Neural progenitor cell (in vitro differentiated cells): ENCODE results near the gene ARHGAP26. TPM values are rescaled to one million over a fixed set of nuclear protein-coding genes. Genes with fewer than 3 reads are reported as not detected.

ENCODE experiments used
- DNase-seq: peaks from one replicate; pipeline ENCODE4 v3.0.0-alpha.2; 2016; ENCODE audit warnings: low spot score
- H2AFZ ChIP-seq: fragments of 200-600 bp; sonication (generic); replicated peaks from 2 replicates; pipeline ENCODE4 v1.6.1; 2016; ENCODE audit warnings: antibody characterized with exemption
- H3F3A ChIP-seq: fragments of 200-600 bp; sonication (generic); 2 replicates; pipeline ENCODE4 v1.6.1; 2016; ENCODE audit warnings: antibody characterized with exemption, low read depth
- H3K27ac ChIP-seq: fragments of 200-600 bp; sonication (generic); 2 replicates; pipeline ENCODE4 v1.5.1; 2016; ENCODE audit warnings: mild to moderate bottlenecking
- H3K27me3 ChIP-seq: fragments of 200-600 bp; sonication (generic); 2 replicates; pipeline ENCODE4 v1.6.1; 2016; ENCODE audit warnings: mild to moderate bottlenecking, moderate library complexity
- H3K36me3 ChIP-seq: fragments of 200-600 bp; sonication (generic); 2 replicates; pipeline ENCODE4 v1.5.1; 2016
- H3K4me1 ChIP-seq: fragments of 200-600 bp; sonication (generic); 2 replicates; pipeline ENCODE4 v1.6.1; 2016; ENCODE audit warnings: mixed run types
- H3K4me2 ChIP-seq: fragments of 200-600 bp; sonication (generic); 2 replicates; pipeline ENCODE4 v1.6.1; 2016
- H3K4me3 ChIP-seq: fragments of 200-600 bp; sonication (generic); 2 replicates; pipeline ENCODE4 v1.5.1; 2016
- H3K79me2 ChIP-seq: fragments of 200-600 bp; sonication (generic); 2 replicates; pipeline ENCODE4 v1.6.1; 2016; ENCODE audit warnings: low read depth
- H3K9ac ChIP-seq: fragments of 200-600 bp; sonication (generic); 2 replicates; pipeline ENCODE4 v1.6.1; 2016
- H3K9me3 ChIP-seq: fragments of 200-600 bp; sonication (generic); 2 replicates; pipeline ENCODE4 v1.5.1; 2016; ENCODE audit warnings: low read depth
- H4K20me1 ChIP-seq: fragments of 200-600 bp; sonication (generic); 2 replicates; pipeline ENCODE4 v1.6.1; 2016; ENCODE audit warnings: low read depth
- H3K27ac Mint-ChIP-seq: 3 replicates; pipeline ENCODE4 v1.8.0; 2021; ENCODE audit warnings: mixed read lengths
- H3K27me3 Mint-ChIP-seq: 2 replicates; pipeline ENCODE4 v1.8.0; 2022; ENCODE audit warnings: low read depth, mild to moderate bottlenecking, inconsistent platforms, moderate library complexity, mixed read lengths; ENCODE audit not compliant: insufficient read depth
- H3K36me3 Mint-ChIP-seq: 3 replicates; pipeline ENCODE4 v1.8.0; 2021; ENCODE audit warnings: mixed read lengths
- H3K4me1 Mint-ChIP-seq: 3 replicates; pipeline ENCODE4 v1.8.0; 2021; ENCODE audit warnings: mixed read lengths
- H3K4me3 Mint-ChIP-seq: 3 replicates; pipeline ENCODE4 v1.8.0; 2021; ENCODE audit warnings: mild to moderate bottlenecking, moderate library complexity, mixed read lengths
- H3K9me3 Mint-ChIP-seq: 3 replicates; pipeline ENCODE4 v1.8.0; 2020; ENCODE audit warnings: mixed read lengths
- CTCF ChIP-seq: fragments of 200-600 bp; sonication (generic); IDR thresholded peaks from 2 replicates; pipeline ENCODE4 v1.5.1; 2017; ENCODE audit warnings: antibody characterized with exemption, mild to moderate bottlenecking
- EZH2 ChIP-seq: fragments of 200-600 bp; sonication (generic); IDR thresholded peaks from 2 replicates; pipeline ENCODE4 v1.6.1; 2017; ENCODE audit warnings: antibody characterized with exemption, mild to moderate bottlenecking, moderate library complexity
- EZH2phosphoT487 ChIP-seq: fragments of 200-600 bp; sonication (generic); IDR thresholded peaks from 2 replicates; pipeline ENCODE4 v1.6.1; 2017; ENCODE audit warnings: antibody characterized with exemption
- total RNA-seq: library from RNA; depleted of rRNA; stranded (reverse); fragments of >200 nt; gene quantifications from 2 replicates; pipeline ENCODE4 v1.2.3, GENCODE V29; 2015; ENCODE audit warnings: low replicate concordance

The ARHGAP26 gene
- total RNA-seq, 1 donor from 2014 or later, result 7.0 TPM

DNA sequence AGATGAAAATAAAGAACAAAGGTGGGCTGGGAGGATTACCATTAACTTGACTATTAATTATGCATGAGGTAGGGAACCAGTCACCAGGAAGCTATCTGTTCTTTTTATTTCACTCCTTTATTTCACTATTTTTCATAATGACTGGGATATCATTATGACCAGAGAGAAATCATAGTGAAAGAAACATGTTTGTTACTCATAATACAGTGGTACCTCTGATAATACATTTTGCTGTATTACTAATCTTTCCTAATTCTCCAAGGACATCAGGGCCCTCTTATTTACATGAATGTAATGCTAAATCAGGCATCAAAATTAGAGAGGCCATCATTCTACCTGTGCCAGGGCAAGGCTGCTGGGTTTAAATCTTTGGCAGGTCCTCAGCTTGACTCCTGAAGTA, 379.6 kb downstream of the ARHGAP26 start:
- no peak overlapping the region for H3K27ac Mint-ChIP-seq
- Histone ChIP-seq H3K27ac (no peak overlapping the region), H3K4me1 (peaks cover 3% of the 10 kb centered on the region), H2AFZ (no peak overlapping the region), H3K4me2 (no peak overlapping the region), H3F3A (no peaks in the 10 kb centered on the region), H3K9ac (no peak overlapping the region), H3K79me2 (no peaks in the 10 kb centered on the region), H3K36me3 (no peaks in the 10 kb centered on the region), H3K9me3 (no peaks in the 10 kb centered on the region), H4K20me1 (no peaks in the 10 kb centered on the region), H3K27me3 (no peaks in the 10 kb centered on the region), H3K4me3 (no peak overlapping the region)
- DNase-seq, result no peak
- H3K36me3 Mint-ChIP-seq, result peaks cover 6% of the 10 kb centered on the region
- no peaks in the 10 kb centered on the region for H3K9me3 Mint-ChIP-seq
- TF ChIP-seq EZH2 (no peak), EZH2phosphoT487 (no peak), CTCF (no peak)
- H3K4me1 Mint-ChIP-seq, result no peaks in the 10 kb centered on the region
- no peak overlapping the region for H3K4me3 Mint-ChIP-seq
- H3K27me3 Mint-ChIP-seq, result no peaks in the 10 kb centered on the region

GRCh38 chr5:143151056-143151700, 381.0 kb downstream of the ARHGAP26 start:
- Histone ChIP-seq H3K79me2 (no peaks in the 10 kb centered on the region), H2AFZ (no peak overlapping the region), H3K4me3 (no peak overlapping the region), H3K4me1 (peaks cover 14% of the 10 kb centered on the region), H3K9ac (no peak overlapping the region), H3K4me2 (no peak overlapping the region), H3K9me3 (no peaks in the 10 kb centered on the region), H3K36me3 (no peaks in the 10 kb centered on the region), H3F3A (no peaks in the 10 kb centered on the region), H3K27me3 (no peaks in the 10 kb centered on the region), H3K27ac (no peak overlapping the region), H4K20me1 (no peaks in the 10 kb centered on the region)
- Mint-ChIP-seq H3K4me1 (peaks cover 3% of the 10 kb centered on the region), H3K9me3 (no peaks in the 10 kb centered on the region), H3K4me3 (no peak overlapping the region), H3K27me3 (no peaks in the 10 kb centered on the region), H3K36me3 (peaks cover 6% of the 10 kb centered on the region), H3K27ac (no peak overlapping the region)
- TF ChIP-seq EZH2phosphoT487 (no peak), EZH2 (no peak), CTCF (no peak)
- no peak for DNase-seq

- peaks cover 5% of the 10 kb centered on the region for H3K36me3 Mint-ChIP-seq
- H3K4me3 Mint-ChIP-seq, result no peak overlapping the region
- Histone ChIP-seq H3K4me3 (no peak overlapping the region), H2AFZ (no peak overlapping the region), H3K4me1 (peaks cover 14% of the 10 kb centered on the region), H3K9me3 (no peaks in the 10 kb centered on the region), H4K20me1 (no peaks in the 10 kb centered on the region), H3K4me2 (no peak overlapping the region), H3K36me3 (no peaks in the 10 kb centered on the region), H3K9ac (no peak overlapping the region), H3F3A (no peaks in the 10 kb centered on the region), H3K27me3 (no peaks in the 10 kb centered on the region), H3K79me2 (no peaks in the 10 kb centered on the region), H3K27ac (no peak overlapping the region)
- DNase-seq, result no peak
- no peaks in the 10 kb centered on the region for H3K9me3 Mint-ChIP-seq
- no peaks in the 10 kb centered on the region for H3K27me3 Mint-ChIP-seq
- TF ChIP-seq EZH2phosphoT487 (no peak), CTCF (no peak), EZH2 (no peak)
- no peak overlapping the region for H3K27ac Mint-ChIP-seq
- H3K4me1 Mint-ChIP-seq, result peaks cover 3% of the 10 kb centered on the region
Measured at GRCh38 chr5:143152445-143152844, 382.3 kb downstream of the ARHGAP26 start.
